Activated naive CD4-positive, alpha-beta T cell treated with anti-CD3 and anti-CD28 coated beads for 36 hours (primary cell): ENCODE results near the gene FAM163A. TPM values are rescaled to one million over a fixed set of nuclear protein-coding genes. Genes with fewer than 3 reads are reported as not detected.
A peak's percentile ranks its signal among the peaks of the same experiment; 100 is the strongest.

Source experiments
- CTCF ChIA-PET: fragments of 350-600 bp; sonication (Branson Sonifier 250); formaldehyde crosslinking; loops from one replicate; lab custom pipeline; 2021; ENCODE audit warnings: antibody characterized with exemption; lab: Charles Lee
- DNase-seq: peaks from one replicate; pipeline ENCODE4 v3.0.0-alpha.2; 2020
- H3K27ac Mint-ChIP-seq: one replicate; pipeline ENCODE4 v1.8.0; 2021; ENCODE audit warnings: mild to moderate bottlenecking, mixed read lengths
- H3K27me3 Mint-ChIP-seq: one replicate; pipeline ENCODE4 v1.8.0; 2021; ENCODE audit warnings: low read depth, mixed read lengths
- H3K36me3 Mint-ChIP-seq: one replicate; pipeline ENCODE4 v1.8.0; 2021; ENCODE audit warnings: low read depth, mixed read lengths
- H3K4me1 Mint-ChIP-seq: one replicate; pipeline ENCODE4 v1.8.0; 2021; ENCODE audit warnings: low read depth, mixed read lengths
- H3K4me3 Mint-ChIP-seq: one replicate; pipeline ENCODE4 v1.8.0; 2021; ENCODE audit warnings: mild to moderate bottlenecking, moderate library complexity, mixed read lengths
- H3K9me3 Mint-ChIP-seq: one replicate; pipeline ENCODE4 v1.8.0; 2021; ENCODE audit warnings: mixed read lengths
- intact Hi-C: fragments of 100-400 bp; cut with micrococcal nuclease; formaldehyde crosslinking; loops from one replicate; pipeline ENCODE4 v1.15.1; 2023
- total RNA-seq, 2 experiments: library from RNA; stranded (reverse); gene quantifications; one replicate each; pipeline ENCODE4 v1.2.3, GENCODE V29; 2021

The FAM163A gene
- total RNA-seq, 2 experiments from 2014 or later = 0.10 TPM; not detected in 1

GRCh38 chr1:179818743-179819173 lies 75.7 kb downstream of the FAM163A start:
- no peaks in the 10 kb centered on the region for H3K27me3 Mint-ChIP-seq
- DNase-seq = no peak
- no peaks in the 10 kb centered on the region for H3K9me3 Mint-ChIP-seq
- intact Hi-C loops = loop anchor here (10.0 kb wide), 2 partner anchors 454 to 1044 kb away; partner anchors contain the start of gene AXDND1
- CTCF ChIA-PET = interaction anchor here (0.6 to 18.5 kb wide), 7 partner anchors 9 to 150 kb away, joined by 3 to 771 read pairs (median 3); no protein-coding TSS in a partner anchor
- H3K4me3 Mint-ChIP-seq = no peak overlapping the region
- H3K4me1 Mint-ChIP-seq = peaks cover 18% of the 10 kb centered on the region
- H3K27ac Mint-ChIP-seq = no peak overlapping the region
- no peaks in the 10 kb centered on the region for H3K36me3 Mint-ChIP-seq

GRCh38 chr1:179820226-179820970 lies 77.3 kb downstream of the FAM163A start:
- H3K4me3 Mint-ChIP-seq = no peak overlapping the region
- no peak overlapping the region for H3K27ac Mint-ChIP-seq
- no peaks in the 10 kb centered on the region for H3K36me3 Mint-ChIP-seq
- intact Hi-C loops = no loop called here
- no peaks in the 10 kb centered on the region for H3K9me3 Mint-ChIP-seq
- no peak for DNase-seq
- peaks cover 5% of the 10 kb centered on the region for H3K4me1 Mint-ChIP-seq
- H3K27me3 Mint-ChIP-seq = no peaks in the 10 kb centered on the region
- CTCF ChIA-PET = interaction anchor here (3.6 to 18.5 kb wide), 2 partner anchors 11 to 118 kb away, joined by 20 to 771 read pairs; no protein-coding TSS in a partner anchor

DNA sequence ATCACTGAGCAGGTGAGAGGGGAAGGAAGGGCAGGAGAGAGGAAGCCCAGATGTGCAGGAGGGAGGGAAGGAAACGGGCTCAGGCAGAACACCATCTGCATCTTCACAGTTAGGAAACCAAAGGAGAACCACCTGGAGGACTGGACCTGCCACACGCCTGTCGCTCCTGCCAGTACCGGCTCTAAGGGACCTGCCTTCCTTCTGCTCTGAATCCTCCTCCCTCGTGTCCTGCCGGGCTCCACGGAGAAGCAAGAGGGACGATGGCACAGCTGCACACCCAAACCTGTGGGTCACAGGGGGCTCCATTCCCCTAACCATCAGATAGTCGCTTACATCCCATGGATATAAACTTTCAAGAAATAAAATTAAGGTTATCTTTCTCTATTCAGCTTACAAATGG lies 78.4 kb downstream of the FAM163A start:
- H3K27me3 Mint-ChIP-seq = no peaks in the 10 kb centered on the region
- H3K4me3 Mint-ChIP-seq = no peak overlapping the region
- intact Hi-C loops = no loop called here
- no peaks in the 10 kb centered on the region for H3K4me1 Mint-ChIP-seq
- CTCF ChIA-PET = interaction anchor here (3.6 to 18.5 kb wide), 2 partner anchors 12 to 119 kb away, joined by 20 to 771 read pairs; no protein-coding TSS in a partner anchor
- no peaks in the 10 kb centered on the region for H3K36me3 Mint-ChIP-seq
- no peak overlapping the region for H3K27ac Mint-ChIP-seq
- H3K9me3 Mint-ChIP-seq = no peaks in the 10 kb centered on the region
- DNase-seq = no peak

GRCh38 chr1:179822065-179822464 lies 79.0 kb downstream of the FAM163A start:
- Mint-ChIP-seq H3K27me3 (no peaks in the 10 kb centered on the region), H3K4me3 (no peak overlapping the region), H3K27ac (no peak overlapping the region), H3K36me3 (no peaks in the 10 kb centered on the region), H3K9me3 (no peaks in the 10 kb centered on the region), H3K4me1 (no peaks in the 10 kb centered on the region)
- no peak for DNase-seq
- CTCF ChIA-PET = interaction anchor here (2.6 to 18.5 kb wide), 3 partner anchors 7 to 119 kb away, joined by 12 to 771 read pairs (median 20); no protein-coding TSS in a partner anchor
- intact Hi-C loops = no loop called here

GRCh38 chr1:179823693-179824092 lies 80.6 kb downstream of the FAM163A start:
- Mint-ChIP-seq H3K27ac (no peak overlapping the region), H3K4me3 (no peak overlapping the region), H3K36me3 (no peaks in the 10 kb centered on the region), H3K27me3 (no peaks in the 10 kb centered on the region), H3K4me1 (no peaks in the 10 kb centered on the region), H3K9me3 (no peaks in the 10 kb centered on the region)
- intact Hi-C loops = no loop called here
- DNase-seq = no peak
- CTCF ChIA-PET = interaction anchor here (1.2 to 2.6 kb wide), 3 partner anchors 9 to 14 kb away, joined by 4 to 12 read pairs (median 11); no protein-coding TSS in a partner anchor

DNA sequence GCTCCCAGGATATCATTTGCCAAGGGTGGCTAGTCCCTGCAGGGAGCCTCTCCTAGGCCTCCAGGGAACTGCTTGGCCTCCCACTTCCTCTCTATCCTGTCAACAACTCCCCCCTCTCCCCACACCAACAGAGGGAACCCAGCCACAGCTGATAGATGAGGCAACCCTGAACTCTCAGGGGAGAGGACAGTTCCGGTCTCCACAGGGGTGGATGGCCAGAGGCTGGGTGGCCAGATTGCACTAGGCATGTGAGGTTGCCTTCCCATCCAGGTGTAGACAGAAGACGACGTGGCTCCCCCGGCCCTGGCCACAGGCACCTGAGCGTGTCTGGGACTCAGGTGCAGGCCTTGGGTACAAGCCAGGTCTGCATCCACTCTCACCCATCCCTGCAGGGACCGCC lies 81.2 kb downstream of the FAM163A start:
- Mint-ChIP-seq H3K4me3 (no peak overlapping the region), H3K27me3 (no peaks in the 10 kb centered on the region), H3K9me3 (no peaks in the 10 kb centered on the region), H3K27ac (no peak overlapping the region), H3K4me1 (no peaks in the 10 kb centered on the region), H3K36me3 (no peaks in the 10 kb centered on the region)
- intact Hi-C loops = no loop called here
- CTCF ChIA-PET = interaction anchor here (1.2 to 2.6 kb wide), 3 partner anchors 10 to 14 kb away, joined by 4 to 12 read pairs (median 11); no protein-coding TSS in a partner anchor
- DNase-seq = no peak

DNA sequence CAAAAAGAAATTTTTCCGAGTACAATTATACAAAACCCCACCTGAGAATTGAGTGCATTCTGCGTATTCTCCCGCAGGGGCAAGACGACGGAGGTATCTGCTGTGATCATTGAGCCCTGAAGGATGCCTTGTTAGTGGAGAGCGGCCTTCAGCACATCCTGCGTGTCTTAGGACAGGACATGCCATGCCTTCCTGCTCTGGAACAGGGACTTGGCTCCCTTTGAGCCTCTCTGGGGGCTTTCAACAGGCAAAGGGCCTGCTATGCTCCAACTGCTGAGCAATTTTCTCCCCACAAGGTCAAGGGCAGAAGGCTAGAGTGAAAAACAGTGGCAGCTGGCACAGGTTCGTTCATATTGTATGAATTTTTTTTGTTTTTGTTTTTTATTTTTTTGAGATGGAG lies 82.1 kb downstream of the FAM163A start:
- intact Hi-C loops = no loop called here
- Mint-ChIP-seq H3K27ac (no peak overlapping the region), H3K27me3 (no peaks in the 10 kb centered on the region), H3K4me1 (peaks cover 3% of the 10 kb centered on the region), H3K9me3 (no peaks in the 10 kb centered on the region), H3K4me3 (no peak overlapping the region), H3K36me3 (no peaks in the 10 kb centered on the region)
- DNase-seq = no peak
- CTCF ChIA-PET = interaction anchor here (5.1 kb wide), 1 partner anchor 11 kb away, joined by 28 read pairs; no protein-coding TSS in a partner anchor

- H3K4me1 Mint-ChIP-seq = peaks cover 8% of the 10 kb centered on the region
- no peak overlapping the region for H3K27ac Mint-ChIP-seq
- no peak for DNase-seq
- H3K27me3 Mint-ChIP-seq = no peaks in the 10 kb centered on the region
- no peaks in the 10 kb centered on the region for H3K36me3 Mint-ChIP-seq
- CTCF ChIA-PET = interaction anchor here (5.1 kb wide), 1 partner anchor 11 kb away, joined by 28 read pairs; no protein-coding TSS in a partner anchor
- H3K9me3 Mint-ChIP-seq = no peaks in the 10 kb centered on the region
- no peak overlapping the region for H3K4me3 Mint-ChIP-seq
- intact Hi-C loops = no loop called here
Measured at GRCh38 chr1:179825798-179826460, 82.8 kb downstream of the FAM163A start.

- CTCF ChIA-PET = interaction anchor here (1.7 to 5.1 kb wide), 2 partner anchors 12 to 17 kb away, joined by 6 to 28 read pairs; no protein-coding TSS in a partner anchor
- H3K4me1 Mint-ChIP-seq = peaks cover 16% of the 10 kb centered on the region
- H3K9me3 Mint-ChIP-seq = no peaks in the 10 kb centered on the region
- intact Hi-C loops = no loop called here
- no peaks in the 10 kb centered on the region for H3K36me3 Mint-ChIP-seq
- H3K4me3 Mint-ChIP-seq = no peak overlapping the region
- no peaks in the 10 kb centered on the region for H3K27me3 Mint-ChIP-seq
- no peak overlapping the region for H3K27ac Mint-ChIP-seq
- DNase-seq = no peak
Measured at GRCh38 chr1:179826626-179827280, 83.7 kb downstream of the FAM163A start.

- H3K27me3 Mint-ChIP-seq = no peaks in the 10 kb centered on the region
Measured at GRCh38 chr1:179828554-179829110, 85.5 kb downstream of the FAM163A start.

DNA sequence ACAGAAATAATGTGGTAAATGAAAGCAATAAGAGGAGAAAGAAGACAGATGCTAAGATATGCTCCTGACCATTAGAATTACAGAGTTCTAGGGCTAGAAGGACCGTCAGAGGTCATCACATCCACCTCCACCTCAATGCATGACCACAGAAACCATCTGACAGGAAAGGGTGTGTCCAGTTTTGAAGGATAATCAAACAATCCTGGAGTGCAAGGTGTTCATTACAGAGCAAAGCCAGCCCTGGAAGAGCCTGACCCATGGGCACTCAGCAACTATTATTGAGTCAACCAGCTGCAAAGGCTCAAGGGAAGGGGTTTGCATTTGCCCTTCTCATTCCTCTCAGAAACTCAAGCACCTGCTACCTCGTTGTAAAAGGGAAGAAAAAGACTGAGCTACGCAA lies 88.1 kb downstream of the FAM163A start:
- Mint-ChIP-seq H3K36me3 (peaks cover 4% of the 10 kb centered on the region), H3K27me3 (no peaks in the 10 kb centered on the region), H3K27ac (peak overlapping the region; percentile 15), H3K4me3 (no peak overlapping the region), H3K4me1 (peaks cover 30% of the 10 kb centered on the region), H3K9me3 (no peaks in the 10 kb centered on the region)
- CTCF ChIA-PET = interaction anchor here (1.1 to 2.6 kb wide), 3 partner anchors 13 to 21 kb away, joined by 3 to 10 read pairs (median 8); no protein-coding TSS in a partner anchor
- intact Hi-C loops = no loop called here
- no peak for DNase-seq

More at GRCh38 chr1:179828554-179829110, 85.5 kb downstream of the FAM163A start:
- Mint-ChIP-seq H3K9me3 (no peaks in the 10 kb centered on the region), H3K27ac (no peak overlapping the region), H3K36me3 (no peaks in the 10 kb centered on the region), H3K4me3 (no peak overlapping the region), H3K4me1 (peaks cover 30% of the 10 kb centered on the region)
- CTCF ChIA-PET = interaction anchor here (0.6 to 5.1 kb wide), 4 partner anchors 14 to 521 kb away, joined by 3 to 28 read pairs (median 4); no protein-coding TSS in a partner anchor
- no peak for DNase-seq
- intact Hi-C loops = no loop called here
